ENCODE data around the gene SLITRK3.

SLITRK3 gene, protein sequence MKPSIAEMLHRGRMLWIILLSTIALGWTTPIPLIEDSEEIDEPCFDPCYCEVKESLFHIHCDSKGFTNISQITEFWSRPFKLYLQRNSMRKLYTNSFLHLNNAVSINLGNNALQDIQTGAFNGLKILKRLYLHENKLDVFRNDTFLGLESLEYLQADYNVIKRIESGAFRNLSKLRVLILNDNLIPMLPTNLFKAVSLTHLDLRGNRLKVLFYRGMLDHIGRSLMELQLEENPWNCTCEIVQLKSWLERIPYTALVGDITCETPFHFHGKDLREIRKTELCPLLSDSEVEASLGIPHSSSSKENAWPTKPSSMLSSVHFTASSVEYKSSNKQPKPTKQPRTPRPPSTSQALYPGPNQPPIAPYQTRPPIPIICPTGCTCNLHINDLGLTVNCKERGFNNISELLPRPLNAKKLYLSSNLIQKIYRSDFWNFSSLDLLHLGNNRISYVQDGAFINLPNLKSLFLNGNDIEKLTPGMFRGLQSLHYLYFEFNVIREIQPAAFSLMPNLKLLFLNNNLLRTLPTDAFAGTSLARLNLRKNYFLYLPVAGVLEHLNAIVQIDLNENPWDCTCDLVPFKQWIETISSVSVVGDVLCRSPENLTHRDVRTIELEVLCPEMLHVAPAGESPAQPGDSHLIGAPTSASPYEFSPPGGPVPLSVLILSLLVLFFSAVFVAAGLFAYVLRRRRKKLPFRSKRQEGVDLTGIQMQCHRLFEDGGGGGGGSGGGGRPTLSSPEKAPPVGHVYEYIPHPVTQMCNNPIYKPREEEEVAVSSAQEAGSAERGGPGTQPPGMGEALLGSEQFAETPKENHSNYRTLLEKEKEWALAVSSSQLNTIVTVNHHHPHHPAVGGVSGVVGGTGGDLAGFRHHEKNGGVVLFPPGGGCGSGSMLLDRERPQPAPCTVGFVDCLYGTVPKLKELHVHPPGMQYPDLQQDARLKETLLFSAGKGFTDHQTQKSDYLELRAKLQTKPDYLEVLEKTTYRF

DNA sequence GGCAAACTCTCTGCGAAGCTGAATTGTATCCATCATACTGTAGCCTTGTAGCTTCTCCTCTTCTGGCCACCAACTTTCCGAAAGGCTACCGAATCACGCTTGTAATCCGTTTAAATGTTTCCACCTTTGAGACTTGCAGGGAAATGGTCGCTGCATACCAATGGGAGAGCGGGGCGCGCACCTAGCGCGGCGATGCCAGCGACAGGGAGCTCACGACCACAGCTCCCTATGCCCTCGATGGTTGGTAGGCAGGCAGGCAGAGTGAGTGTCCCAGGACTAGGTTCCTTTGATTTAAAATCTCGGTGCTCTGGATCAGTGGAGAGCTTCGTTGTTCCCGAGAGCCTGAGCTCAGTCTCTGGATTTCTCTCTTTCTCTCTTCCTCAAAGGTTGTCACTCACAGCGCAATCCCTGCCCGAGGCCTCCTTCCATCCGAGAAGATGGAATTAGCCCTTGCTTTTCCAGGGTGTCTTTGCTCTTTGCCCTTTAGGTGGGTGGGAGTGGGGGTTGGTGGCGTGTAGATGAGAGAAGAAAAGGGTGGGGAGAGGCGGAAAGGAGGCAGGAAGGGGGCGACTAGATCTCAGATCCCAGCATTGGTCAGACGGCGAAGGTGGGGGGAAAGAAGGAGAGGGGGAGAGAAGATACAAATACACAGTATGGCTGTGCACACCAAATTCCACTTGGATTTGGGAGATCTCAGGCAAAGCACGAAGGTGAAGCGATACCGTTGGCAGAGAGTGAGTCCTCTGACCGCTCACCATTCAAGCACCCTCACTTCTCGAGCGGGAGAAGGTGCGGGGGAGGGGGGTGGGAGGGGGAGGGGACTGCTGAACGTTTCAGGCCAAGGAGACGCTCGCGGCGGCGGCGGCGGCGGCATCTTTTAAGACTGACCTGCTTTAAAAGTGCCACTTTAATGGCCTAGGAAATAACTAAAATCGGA, at the start of gene SLITRK3:
SLITRK3 (minus strand) TSS at position 745 of the 937 bp plus-strand sequence. CDS start 5,554 bp downstream, outside the sequence.
- Histone ChIP-seq H3K27ac (ENCODE audit: low read length) (no peak within 1 kb of the TSS), H3K27me3 (ENCODE audit: control insufficient read depth in 1 of 2, insufficient read depth in 2 of 2, low read length in 2 of 2) (peaks cover 39% of the 10 kb centered on the region in 2 donors), H3K4me1 (ENCODE audit: control insufficient read depth, insufficient read depth, low read length) (peaks cover 23% of the 10 kb centered on the region), H3K36me3 (ENCODE audit: control insufficient read depth in 2 of 2, insufficient read depth in 2 of 2, low read length in 2 of 2) (no peaks in the 10 kb centered on the region), H3K4me3 (ENCODE audit: low read length in 2 of 2) (peak within 1 kb of the TSS; percentile 61 to 73), H3K9ac (ENCODE audit: low read length in 2 of 2) (peak within 1 kb of the TSS; percentile 42 to 43), H3K9me3 (ENCODE audit: control insufficient read depth in 2 of 2, low read length in 2 of 2) (no peaks in the 10 kb centered on the region)

DNA sequence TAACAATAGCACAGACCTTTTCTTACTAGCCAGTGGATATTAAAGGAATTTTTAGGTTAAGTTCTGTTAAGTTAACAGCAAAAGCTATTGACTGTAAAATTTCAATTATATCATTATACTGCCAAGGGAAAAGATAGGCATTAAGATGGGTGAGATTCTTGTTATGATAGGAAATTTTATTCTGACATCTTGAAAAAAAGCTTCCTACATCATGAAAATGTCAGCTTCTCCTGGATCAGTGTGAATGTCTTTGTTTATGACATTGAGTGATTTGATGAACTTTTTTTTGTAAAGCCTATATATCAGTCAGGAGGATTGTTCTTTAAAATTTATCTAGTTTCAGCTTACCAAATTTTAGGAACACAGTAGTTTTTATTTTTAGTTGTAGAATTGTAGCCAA, 47.4 kb upstream of the SLITRK3 start:
- H3K27ac ChIP-seq (ENCODE audit: low read length), result no peak overlapping the region
- H3K9me3 ChIP-seq (ENCODE audit: control insufficient read depth in 2 of 2, low read length in 2 of 2), result no peaks in the 10 kb centered on the region
- H3K4me3 ChIP-seq (ENCODE audit: low read length in 2 of 2), result no peak overlapping the region
- no peaks in the 10 kb centered on the region for H3K4me1 ChIP-seq (ENCODE audit: control insufficient read depth, insufficient read depth, low read length)
- H3K36me3 ChIP-seq (ENCODE audit: control insufficient read depth in 2 of 2, insufficient read depth in 2 of 2, low read length in 2 of 2), result no peaks in the 10 kb centered on the region
- H3K9ac ChIP-seq (ENCODE audit: low read length in 2 of 2), result no peak overlapping the region
- no peaks in the 10 kb centered on the region for H3K27me3 ChIP-seq (ENCODE audit: control insufficient read depth in 1 of 2, insufficient read depth in 2 of 2, low read length in 2 of 2)

DNA sequence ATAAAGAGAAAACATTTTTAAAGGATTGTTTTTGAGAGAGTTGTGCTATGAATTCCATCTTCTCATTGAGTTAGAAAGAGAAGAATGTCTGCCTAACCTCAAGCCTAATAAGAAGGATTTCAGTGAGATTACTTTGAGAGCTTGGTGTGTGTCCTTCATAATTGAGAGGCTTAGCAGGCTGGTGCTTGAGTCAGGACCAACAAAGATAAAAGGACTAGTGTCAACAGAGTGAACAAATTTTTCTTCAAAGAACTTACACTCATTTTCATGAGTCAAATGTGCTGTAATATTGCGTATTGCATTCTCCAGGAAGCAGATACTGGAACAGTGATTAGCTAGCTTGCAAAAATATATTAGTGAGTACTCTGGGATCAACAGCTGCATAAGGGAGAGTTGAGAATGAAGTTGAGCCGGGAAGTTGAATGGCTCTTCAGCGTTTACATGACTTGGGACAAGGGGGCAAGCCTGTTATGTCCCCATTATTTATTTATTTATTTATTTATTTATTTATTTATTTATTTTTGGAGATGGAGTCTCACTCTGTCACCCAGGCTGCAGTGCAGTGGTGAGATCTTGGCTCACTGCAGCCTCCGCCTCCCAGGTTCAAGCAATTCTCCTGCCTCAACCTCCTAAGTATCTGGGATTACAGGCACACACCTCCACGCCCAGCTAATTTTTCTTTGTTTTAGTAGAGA, 37.5 kb upstream of the SLITRK3 start:
- no peaks in the 10 kb centered on the region for H3K4me1 ChIP-seq (ENCODE audit: control insufficient read depth, insufficient read depth, low read length)
- no peaks in the 10 kb centered on the region for H3K9me3 ChIP-seq (ENCODE audit: control insufficient read depth in 2 of 2, low read length in 2 of 2)
- no peak overlapping the region for H3K27ac ChIP-seq (ENCODE audit: low read length)
- H3K36me3 ChIP-seq (ENCODE audit: control insufficient read depth in 2 of 2, insufficient read depth in 2 of 2, low read length in 2 of 2), result no peaks in the 10 kb centered on the region
- no peak overlapping the region for H3K9ac ChIP-seq (ENCODE audit: low read length in 2 of 2)
- no peaks in the 10 kb centered on the region for H3K27me3 ChIP-seq (ENCODE audit: control insufficient read depth in 1 of 2, insufficient read depth in 2 of 2, low read length in 2 of 2)
- H3K4me3 ChIP-seq (ENCODE audit: low read length in 2 of 2), result no peak overlapping the region

DNA sequence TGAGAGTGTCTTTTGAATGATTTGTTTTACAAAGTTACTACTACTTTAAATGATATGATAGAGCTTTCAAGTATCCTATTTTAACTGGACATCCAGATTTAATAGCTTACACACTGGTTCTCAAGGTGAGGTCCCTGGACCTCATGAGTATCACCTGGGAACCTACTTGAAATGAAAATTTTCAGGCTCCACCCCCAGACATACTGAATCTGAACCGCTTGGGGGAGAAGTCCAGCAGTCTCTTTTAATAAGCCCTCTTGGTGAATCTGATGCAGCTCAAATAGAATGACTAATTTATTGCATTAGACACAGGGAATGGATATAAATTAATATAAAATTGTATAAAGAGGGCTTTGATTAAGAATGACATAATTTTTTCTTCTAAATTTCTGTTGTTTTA, 29.4 kb upstream of the SLITRK3 start:
- Histone ChIP-seq H3K9ac (ENCODE audit: low read length in 2 of 2) (no peak overlapping the region), H3K4me3 (ENCODE audit: low read length in 2 of 2) (no peak overlapping the region), H3K36me3 (ENCODE audit: control insufficient read depth in 2 of 2, insufficient read depth in 2 of 2, low read length in 2 of 2) (no peaks in the 10 kb centered on the region), H3K27ac (ENCODE audit: low read length) (no peak overlapping the region), H3K9me3 (ENCODE audit: control insufficient read depth in 2 of 2, low read length in 2 of 2) (no peaks in the 10 kb centered on the region), H3K4me1 (ENCODE audit: control insufficient read depth, insufficient read depth, low read length) (no peaks in the 10 kb centered on the region), H3K27me3 (ENCODE audit: control insufficient read depth in 1 of 2, insufficient read depth in 2 of 2, low read length in 2 of 2) (no peaks in the 10 kb centered on the region)

DNA sequence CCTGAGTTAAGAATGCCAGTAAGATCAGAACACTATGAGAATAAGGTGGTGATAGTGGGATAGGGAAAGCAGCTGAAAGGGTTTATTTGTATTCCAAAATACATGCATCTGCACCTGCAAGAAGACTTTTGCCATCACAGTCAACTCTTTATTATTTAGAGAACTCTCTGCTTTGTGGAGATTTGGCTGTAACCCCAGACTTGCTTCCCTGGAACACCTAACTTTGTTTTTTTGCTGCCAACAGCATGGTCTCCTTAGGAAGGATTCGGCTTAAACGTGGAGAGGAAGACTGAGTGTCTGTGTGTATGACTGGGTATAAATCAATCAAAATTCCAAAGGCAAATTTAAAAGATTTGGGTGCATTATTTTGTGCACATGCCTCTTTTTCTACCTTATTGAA, 21.6 kb upstream of the SLITRK3 start:
- no peak overlapping the region for H3K27ac ChIP-seq (ENCODE audit: low read length)
- no peaks in the 10 kb centered on the region for H3K9me3 ChIP-seq (ENCODE audit: control insufficient read depth in 2 of 2, low read length in 2 of 2)
- H3K27me3 ChIP-seq (ENCODE audit: control insufficient read depth in 1 of 2, insufficient read depth in 2 of 2, low read length in 2 of 2), result no peaks in the 10 kb centered on the region
- no peak overlapping the region for H3K9ac ChIP-seq (ENCODE audit: low read length in 2 of 2)
- no peaks in the 10 kb centered on the region for H3K4me1 ChIP-seq (ENCODE audit: control insufficient read depth, insufficient read depth, low read length)
- no peaks in the 10 kb centered on the region for H3K36me3 ChIP-seq (ENCODE audit: control insufficient read depth in 2 of 2, insufficient read depth in 2 of 2, low read length in 2 of 2)
- no peak overlapping the region for H3K4me3 ChIP-seq (ENCODE audit: low read length in 2 of 2)

DNA sequence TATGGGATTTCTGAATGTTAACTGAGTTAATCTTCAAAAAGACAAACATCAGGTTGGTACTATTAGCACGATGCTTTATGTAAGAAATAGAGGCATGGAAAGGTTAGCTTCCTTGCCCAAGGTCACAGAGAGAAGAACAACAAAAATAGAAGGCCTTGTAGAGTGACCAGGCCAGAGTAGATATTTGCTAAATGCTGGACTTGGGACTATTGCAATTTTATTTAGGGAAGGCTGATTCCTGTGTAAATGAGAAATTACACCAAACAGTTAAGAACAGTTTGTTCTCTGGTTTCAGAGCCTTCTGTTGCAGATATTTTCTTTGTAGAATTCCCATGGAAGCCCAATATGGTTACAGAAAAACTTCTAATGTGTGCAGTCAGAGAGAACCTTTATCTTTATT, 16.4 kb upstream of the SLITRK3 start:
- Histone ChIP-seq H3K27ac (ENCODE audit: low read length) (no peak overlapping the region), H3K9ac (ENCODE audit: low read length in 2 of 2) (no peak overlapping the region), H3K36me3 (ENCODE audit: control insufficient read depth in 2 of 2, insufficient read depth in 2 of 2, low read length in 2 of 2) (no peaks in the 10 kb centered on the region), H3K27me3 (ENCODE audit: control insufficient read depth in 1 of 2, insufficient read depth in 2 of 2, low read length in 2 of 2) (no peaks in the 10 kb centered on the region), H3K4me3 (ENCODE audit: low read length in 2 of 2) (no peak overlapping the region), H3K9me3 (ENCODE audit: control insufficient read depth in 2 of 2, low read length in 2 of 2) (no peaks in the 10 kb centered on the region), H3K4me1 (ENCODE audit: control insufficient read depth, insufficient read depth, low read length) (no peaks in the 10 kb centered on the region)

DNA sequence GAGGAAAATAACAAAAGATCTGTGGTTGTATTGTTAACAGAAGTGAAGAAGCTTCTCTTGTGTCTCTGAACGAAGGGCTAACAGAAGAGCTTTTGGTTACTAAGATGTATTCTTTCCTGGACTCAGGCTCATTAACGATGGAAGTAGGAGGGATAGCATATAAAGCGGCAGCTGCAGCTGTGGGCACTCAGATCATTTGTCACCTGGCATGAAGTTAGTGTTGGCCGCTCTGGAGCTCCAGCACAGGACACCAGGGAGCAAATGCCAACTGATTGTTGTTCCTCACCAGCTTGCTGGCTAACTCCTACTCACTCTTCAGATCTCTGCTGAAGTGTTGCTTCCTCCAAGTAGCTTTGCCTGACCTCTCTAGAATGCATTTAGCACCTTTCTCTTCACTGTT, 15.5 kb upstream of the SLITRK3 start:
- Histone ChIP-seq H3K36me3 (ENCODE audit: control insufficient read depth in 2 of 2, insufficient read depth in 2 of 2, low read length in 2 of 2) (no peaks in the 10 kb centered on the region), H3K9ac (ENCODE audit: low read length in 2 of 2) (no peak overlapping the region), H3K4me1 (ENCODE audit: control insufficient read depth, insufficient read depth, low read length) (no peaks in the 10 kb centered on the region), H3K4me3 (ENCODE audit: low read length in 2 of 2) (no peak overlapping the region), H3K27me3 (ENCODE audit: control insufficient read depth in 1 of 2, insufficient read depth in 2 of 2, low read length in 2 of 2) (no peaks in the 10 kb centered on the region), H3K27ac (ENCODE audit: low read length) (no peak overlapping the region), H3K9me3 (ENCODE audit: control insufficient read depth in 2 of 2, low read length in 2 of 2) (no peaks in the 10 kb centered on the region)

DNA sequence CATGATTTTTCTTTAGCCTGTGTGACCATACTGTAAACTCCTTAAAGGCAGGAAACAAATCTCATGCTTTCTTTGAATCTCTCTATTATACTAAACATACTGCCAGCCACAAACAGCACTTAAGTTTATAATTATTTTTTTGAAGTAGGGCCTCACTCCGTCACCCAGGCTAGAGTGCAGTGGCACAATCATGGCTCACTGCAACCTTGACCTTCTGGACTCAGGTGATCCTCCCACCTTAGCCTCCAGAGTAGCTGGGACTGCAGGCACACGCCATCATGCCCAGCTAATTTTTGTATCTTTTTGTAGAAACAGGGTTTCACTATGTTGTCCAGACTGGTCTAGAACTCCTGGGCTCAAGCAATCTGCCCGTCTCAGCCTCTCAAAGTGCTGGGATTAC, 14.5 kb upstream of the SLITRK3 start:
- no peaks in the 10 kb centered on the region for H3K36me3 ChIP-seq (ENCODE audit: control insufficient read depth in 2 of 2, insufficient read depth in 2 of 2, low read length in 2 of 2)
- H3K27me3 ChIP-seq (ENCODE audit: control insufficient read depth in 1 of 2, insufficient read depth in 2 of 2, low read length in 2 of 2), result no peaks in the 10 kb centered on the region
- H3K9me3 ChIP-seq (ENCODE audit: control insufficient read depth in 2 of 2, low read length in 2 of 2), result no peaks in the 10 kb centered on the region
- H3K27ac ChIP-seq (ENCODE audit: low read length), result no peak overlapping the region
- no peaks in the 10 kb centered on the region for H3K4me1 ChIP-seq (ENCODE audit: control insufficient read depth, insufficient read depth, low read length)
- no peak overlapping the region for H3K4me3 ChIP-seq (ENCODE audit: low read length in 2 of 2)
- no peak overlapping the region for H3K9ac ChIP-seq (ENCODE audit: low read length in 2 of 2)

DNA sequence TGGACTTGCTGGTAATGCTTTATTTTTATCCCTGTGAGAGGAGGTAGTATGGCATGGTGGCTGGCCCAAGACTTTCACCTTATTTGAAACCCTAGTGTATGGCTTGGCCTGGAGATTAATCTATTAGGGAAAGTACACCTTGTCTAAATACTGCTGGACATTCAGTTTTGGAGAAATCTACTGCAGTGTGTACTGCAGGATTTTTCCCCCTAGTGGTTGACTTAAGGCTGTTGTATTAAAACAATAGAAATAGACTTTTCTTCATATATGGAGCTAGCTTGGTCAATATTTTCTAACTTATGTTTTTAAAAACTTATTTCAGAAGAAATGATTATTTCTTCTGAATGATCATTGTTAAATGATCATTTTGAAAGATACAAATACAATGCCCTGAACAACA, 13.9 kb upstream of the SLITRK3 start:
- Histone ChIP-seq H3K27ac (ENCODE audit: low read length) (no peak overlapping the region), H3K27me3 (ENCODE audit: control insufficient read depth in 1 of 2, insufficient read depth in 2 of 2, low read length in 2 of 2) (no peaks in the 10 kb centered on the region), H3K9ac (ENCODE audit: low read length in 2 of 2) (no peak overlapping the region), H3K4me3 (ENCODE audit: low read length in 2 of 2) (no peak overlapping the region), H3K9me3 (ENCODE audit: control insufficient read depth in 2 of 2, low read length in 2 of 2) (no peaks in the 10 kb centered on the region), H3K4me1 (ENCODE audit: control insufficient read depth, insufficient read depth, low read length) (no peaks in the 10 kb centered on the region), H3K36me3 (ENCODE audit: control insufficient read depth in 2 of 2, insufficient read depth in 2 of 2, low read length in 2 of 2) (no peaks in the 10 kb centered on the region)
